ENCODE measurements around the gene COL4A5.

DNA sequence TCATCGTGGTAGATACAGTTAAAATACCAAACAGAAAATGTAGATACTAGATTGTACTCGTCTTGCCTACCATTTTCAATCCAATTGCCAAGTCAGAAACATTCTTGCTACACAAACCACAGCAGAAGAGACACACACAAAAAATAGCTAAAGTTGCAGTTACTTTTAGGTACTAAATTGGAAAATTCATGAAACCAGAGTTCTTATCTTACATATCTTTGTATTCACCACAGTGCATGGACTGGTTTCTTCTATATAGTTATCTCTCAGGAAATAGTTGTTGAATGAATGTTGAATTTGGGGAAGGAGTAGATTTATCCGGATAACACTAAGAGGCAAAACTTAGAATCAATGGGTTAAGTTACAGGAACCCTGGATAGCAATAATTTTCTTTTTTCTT, 14.2 kb downstream of the COL4A5 start:
- TF ChIP-seq, protein P1, sequence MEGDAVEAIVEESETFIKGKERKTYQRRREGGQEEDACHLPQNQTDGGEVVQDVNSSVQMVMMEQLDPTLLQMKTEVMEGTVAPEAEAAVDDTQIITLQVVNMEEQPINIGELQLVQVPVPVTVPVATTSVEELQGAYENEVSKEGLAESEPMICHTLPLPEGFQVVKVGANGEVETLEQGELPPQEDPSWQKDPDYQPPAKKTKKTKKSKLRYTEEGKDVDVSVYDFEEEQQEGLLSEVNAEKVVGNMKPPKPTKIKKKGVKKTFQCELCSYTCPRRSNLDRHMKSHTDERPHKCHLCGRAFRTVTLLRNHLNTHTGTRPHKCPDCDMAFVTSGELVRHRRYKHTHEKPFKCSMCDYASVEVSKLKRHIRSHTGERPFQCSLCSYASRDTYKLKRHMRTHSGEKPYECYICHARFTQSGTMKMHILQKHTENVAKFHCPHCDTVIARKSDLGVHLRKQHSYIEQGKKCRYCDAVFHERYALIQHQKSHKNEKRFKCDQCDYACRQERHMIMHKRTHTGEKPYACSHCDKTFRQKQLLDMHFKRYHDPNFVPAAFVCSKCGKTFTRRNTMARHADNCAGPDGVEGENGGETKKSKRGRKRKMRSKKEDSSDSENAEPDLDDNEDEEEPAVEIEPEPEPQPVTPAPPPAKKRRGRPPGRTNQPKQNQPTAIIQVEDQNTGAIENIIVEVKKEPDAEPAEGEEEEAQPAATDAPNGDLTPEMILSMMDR (IDR thresholded peaks at IDR 0.05) = no peak
- no peak for TF ChIP-seq POLR2A (IDR thresholded peaks at IDR 0.05)
